NCI-H1694 treated with DMSO at 0.1 percent for 48 hours (cell line): ENCODE results near the gene FUCA1.
A peak's percentile ranks its signal among the peaks of the same experiment; 100 is the strongest.
"Not testable (repeated sequence)": the region's sequence is repeated elsewhere in the genome, so short reads cannot be mapped to it uniquely, and the experiment has no call there.

Source experiments
- DNase-seq: peaks from one replicate; lab custom pipeline; 2025; lab: John Stamatoyannopoulos, UW

The FUCA1 gene

DNA sequence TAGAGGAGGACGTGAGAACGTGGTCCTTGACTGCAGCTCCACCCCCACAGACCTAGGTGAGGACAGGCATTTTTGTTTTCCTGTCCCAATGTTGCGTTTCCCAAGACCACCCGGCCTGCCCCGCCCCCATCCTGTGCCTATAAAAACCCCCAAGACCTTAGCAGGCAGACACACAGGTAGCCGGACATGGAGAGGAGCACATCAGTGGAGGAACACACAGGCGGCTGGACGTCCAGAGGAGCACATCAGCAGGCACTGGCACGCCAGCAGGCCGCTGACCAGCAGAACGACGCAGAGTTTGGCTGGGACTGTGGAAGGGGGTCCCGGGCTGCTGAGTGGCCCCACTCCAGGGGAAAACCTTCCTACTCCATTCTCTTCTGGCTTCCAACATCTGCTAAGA lies 30.2 kb downstream of the FUCA1 start:
- no peak for DNase-seq

DNA sequence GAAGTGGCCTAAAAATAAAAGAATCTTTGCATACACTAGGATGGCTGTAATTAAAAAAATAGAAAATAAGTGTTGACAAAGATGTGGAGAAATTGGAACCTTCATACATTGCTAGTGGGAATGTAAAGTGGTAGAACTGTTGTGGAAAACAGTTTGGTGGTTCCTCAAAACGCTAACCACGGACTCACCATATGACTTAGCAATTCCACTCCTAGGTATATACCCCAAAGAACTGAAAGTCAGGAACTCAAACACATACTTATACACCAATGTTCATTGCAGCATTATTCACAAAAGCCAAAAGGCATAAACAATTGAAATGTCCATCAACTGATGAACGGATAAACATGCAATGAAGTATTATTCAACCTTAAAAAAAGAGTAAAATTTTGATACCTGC lies 32.1 kb downstream of the FUCA1 start:
- DNase-seq = no peak

- DNase-seq = not testable (repeated sequence)
These were observed 33.9 kb downstream of the FUCA1 start for GRCh38 chr1:23834156-23834555.

DNA sequence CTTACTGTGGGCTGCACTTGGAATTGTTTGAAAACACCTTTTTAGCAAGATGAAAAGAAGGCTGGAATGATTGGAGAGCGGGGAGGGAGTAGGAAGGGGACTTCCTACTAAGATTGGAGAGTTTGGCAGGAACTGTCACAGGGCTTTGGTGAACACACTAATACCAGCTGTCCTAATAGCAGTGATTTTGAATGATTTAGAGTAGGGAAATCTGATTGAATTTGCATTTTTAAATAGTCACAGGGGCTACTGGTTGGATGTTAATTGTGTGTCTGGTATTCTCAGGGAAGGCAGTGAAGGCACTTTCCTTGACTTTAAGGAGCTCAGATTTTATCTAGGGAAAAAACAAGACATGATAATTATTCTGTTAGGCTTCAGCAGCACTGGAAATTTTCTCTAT lies 40.4 kb downstream of the FUCA1 start:
- no peak for DNase-seq

GRCh38 chr1:23826590-23826989 lies 41.5 kb downstream of the FUCA1 start:
- not testable (repeated sequence) for DNase-seq

- DNase-seq = no peak
These were observed 42.1 kb downstream of the FUCA1 start for GRCh38 chr1:23825762-23826522.

- peak; percentile 82 for DNase-seq
These were observed 42.9 kb downstream of the FUCA1 start, which contains the start of gene HMGCL for GRCh38 chr1:23825076-23825761. Gene HMGCL (minus strand): TSS chr1:23825429. CDS start chr1:23825415, 14 bp downstream.

DNA sequence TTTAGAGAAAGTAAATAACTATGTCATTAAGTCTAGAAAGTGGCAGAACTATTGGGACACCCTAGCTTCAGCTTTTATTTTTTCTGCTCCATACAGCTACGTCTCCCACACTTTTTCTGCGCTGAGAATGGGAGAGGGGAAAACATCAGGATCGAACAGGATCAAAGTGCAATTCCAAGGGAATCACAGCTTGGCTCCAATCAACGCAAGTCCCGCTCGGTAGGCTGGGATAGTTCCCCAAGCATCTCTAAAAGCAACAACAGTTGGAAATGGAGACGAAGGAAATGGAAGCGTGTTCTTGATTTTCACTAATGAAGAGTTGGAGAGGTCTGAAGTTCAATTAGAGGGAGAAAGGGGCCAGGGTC lies 43.4 kb downstream of the FUCA1 start:
- DNase-seq = no peak

GRCh38 chr1:23823767-23824166 lies 44.3 kb downstream of the FUCA1 start:
- DNase-seq = no peak

GRCh38 chr1:23817633-23818032 lies 50.5 kb downstream of the FUCA1 start:
- DNase-seq = no peak

DNA sequence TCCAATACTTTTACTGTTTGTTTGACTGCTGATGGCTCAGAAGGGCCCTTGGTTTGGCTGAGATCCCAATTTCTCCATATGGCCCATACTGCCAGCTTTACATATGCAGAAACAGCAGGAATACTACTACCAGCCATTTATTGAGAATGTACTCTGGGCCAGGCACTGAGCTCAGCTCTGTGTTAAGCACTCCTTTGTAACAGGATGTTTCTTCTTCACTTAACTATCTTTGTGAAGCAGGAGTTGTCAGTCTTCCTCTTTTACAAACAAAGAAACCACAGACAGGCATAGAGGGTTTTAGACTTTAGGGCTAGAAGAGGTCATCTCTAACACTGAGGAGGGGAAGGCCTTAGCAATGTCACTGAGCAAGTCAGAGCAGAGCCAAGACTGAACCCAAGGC lies 51.2 kb downstream of the FUCA1 start:
- DNase-seq = no peak

DNA sequence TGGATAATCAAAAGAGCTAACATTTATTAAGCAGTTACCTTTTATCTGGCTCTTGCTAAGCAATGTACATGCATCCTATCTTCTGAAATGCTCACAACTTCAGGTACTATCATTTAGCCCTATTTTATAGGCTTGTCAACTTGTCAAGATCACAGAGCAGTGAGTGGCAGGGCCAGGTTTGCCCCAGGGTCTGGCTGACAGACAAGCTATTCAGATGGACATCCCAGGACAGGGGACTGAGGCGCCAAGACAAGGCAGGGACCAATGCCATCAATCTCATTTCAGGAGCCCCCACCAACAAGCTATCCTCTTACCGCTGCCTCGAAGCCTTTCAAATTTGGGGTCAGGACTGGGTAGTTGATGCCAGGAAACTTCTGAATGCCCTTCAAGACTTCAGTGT lies 51.7 kb downstream of the FUCA1 start:
- DNase-seq = no peak

- no peak for DNase-seq
These were observed 54.1 kb downstream of the FUCA1 start for GRCh38 chr1:23814016-23814415.

- peak; percentile 23 for DNase-seq
These were observed 57.1 kb downstream of the FUCA1 start for GRCh38 chr1:23810818-23811540.

- peak; percentile 61 for DNase-seq
These were observed 58.3 kb downstream of the FUCA1 start for GRCh38 chr1:23809751-23810171.

DNA sequence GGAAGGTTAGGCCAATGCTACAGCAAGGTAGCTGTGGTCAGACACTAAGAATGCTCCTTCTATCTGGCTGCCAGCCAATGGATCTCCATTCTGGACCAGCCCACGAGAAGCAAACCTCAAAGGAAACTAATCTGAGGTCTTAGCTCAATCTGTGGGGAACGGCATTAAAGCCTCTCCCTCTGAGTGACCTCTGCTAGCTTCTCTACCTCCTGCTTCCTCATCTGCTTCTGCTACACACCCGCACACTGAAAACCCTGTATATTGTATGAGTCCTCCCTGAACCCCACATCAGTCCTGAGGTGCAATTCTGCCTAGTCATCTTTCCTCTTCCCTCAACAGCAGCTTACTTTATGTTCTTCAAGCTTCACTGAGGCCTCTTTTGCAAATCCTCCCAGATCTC lies 60.6 kb downstream of the FUCA1 start:
- no peak for DNase-seq

- no peak for DNase-seq
These were observed 61.8 kb downstream of the FUCA1 start for GRCh38 chr1:23806280-23806679.

GRCh38 chr1:23805025-23805424 lies 63.1 kb downstream of the FUCA1 start:
- no peak for DNase-seq

- no peak for DNase-seq
These were observed 63.8 kb downstream of the FUCA1 start for GRCh38 chr1:23804183-23804835.

GRCh38 chr1:23803674-23804073 lies 64.4 kb downstream of the FUCA1 start:
- DNase-seq = no peak

DNA sequence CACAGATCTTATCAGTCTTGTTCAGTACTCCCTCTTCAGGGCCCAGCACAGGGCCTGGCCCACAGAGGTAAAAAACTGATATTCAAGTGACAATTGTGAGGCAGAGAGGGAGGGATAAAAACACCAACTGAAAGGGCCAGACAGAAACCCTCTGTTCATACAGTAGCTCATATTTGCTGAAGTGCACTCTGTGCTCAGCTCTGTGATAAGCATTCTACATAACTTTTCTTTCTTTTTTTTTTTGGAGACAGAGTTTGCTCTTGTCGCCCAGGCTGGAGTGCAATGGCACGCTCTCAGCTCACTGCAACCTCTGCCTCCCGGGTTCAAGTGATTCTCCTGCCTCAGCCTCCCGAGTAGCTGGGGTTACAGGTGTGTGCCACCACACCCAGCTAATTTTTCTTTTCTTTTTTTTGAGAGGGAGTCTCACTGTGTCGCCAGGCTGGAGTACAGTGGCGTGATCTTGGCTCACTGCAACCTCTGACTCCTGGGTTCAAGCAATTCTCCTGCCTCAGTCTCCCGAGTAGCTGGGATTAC lies 65.2 kb downstream of the FUCA1 start:
- not testable (repeated sequence) for DNase-seq

- no peak for DNase-seq
These were observed 66.2 kb downstream of the FUCA1 start for GRCh38 chr1:23801876-23802275.
